GM23338 (cell line): Measurements from ENCODE around the gene XPO6. TPM values are rescaled to one million over a fixed set of nuclear protein-coding genes. Genes with fewer than 3 reads are reported as not detected.
A peak's percentile ranks its signal among the peaks of the same experiment; 100 is the strongest.

ENCODE experiments used
- ATAC-seq: fragments of 200-7000 bp; cut with Tn5 transposase; 3 replicates; pipeline ENCODE4 v1.9.1; 2020
- DNase-seq: peaks from one replicate; pipeline ENCODE4 v3.0.0-alpha.2; 2015; ENCODE audit warnings: low spot score
- H2AFZ ChIP-seq: fragments of 200-600 bp; sonication (generic); 2 replicates; pipeline ENCODE4 v1.8.0; 2016; ENCODE audit warnings: antibody characterized with exemption, mild to moderate bottlenecking, moderate library complexity
- H3F3A ChIP-seq: fragments of 200-600 bp; sonication (generic); replicated peaks from 2 replicates; pipeline ENCODE4 v1.8.0; 2017; ENCODE audit warnings: antibody characterized with exemption, mixed run types, low read depth
- H3K27ac ChIP-seq: fragments of 200-600 bp; sonication (generic); 2 replicates; pipeline ENCODE4 v1.6.1; 2016; ENCODE audit warnings: low read depth
- H3K27me3 ChIP-seq: fragments of 200-600 bp; sonication (generic); 2 replicates; pipeline ENCODE4 v1.8.0; 2016; ENCODE audit warnings: mild to moderate bottlenecking, mixed run types, moderate library complexity; ENCODE audit not compliant: insufficient read depth
- H3K36me3 ChIP-seq: fragments of 200-600 bp; sonication (generic); 2 replicates; pipeline ENCODE4 v1.8.0; 2016; ENCODE audit warnings: mild to moderate bottlenecking; ENCODE audit not compliant: insufficient read depth
- H3K4me1 ChIP-seq: fragments of 200-600 bp; sonication (generic); 2 replicates; pipeline ENCODE4 v1.8.0; 2016; ENCODE audit warnings: mild to moderate bottlenecking, moderate library complexity; ENCODE audit not compliant: insufficient read depth
- H3K4me2 ChIP-seq: fragments of 200-600 bp; sonication (generic); 2 replicates; pipeline ENCODE4 v1.7.1; 2017; ENCODE audit warnings: mixed run types
- H3K4me3 ChIP-seq: fragments of 200-600 bp; sonication (generic); 2 replicates; pipeline ENCODE4 v1.6.1; 2016; ENCODE audit warnings: mixed run types
- H3K79me2 ChIP-seq: fragments of 200-600 bp; sonication (generic); replicated peaks from 2 replicates; pipeline ENCODE4 v1.8.0; 2017; ENCODE audit warnings: mild to moderate bottlenecking; ENCODE audit not compliant: insufficient read depth
- H3K9me2 ChIP-seq: fragments of 200-600 bp; sonication (generic); 2 replicates; pipeline ENCODE4 v1.8.0; 2017; ENCODE audit not compliant: insufficient read depth
- H4K20me1 ChIP-seq: fragments of 200-600 bp; sonication (generic); replicated peaks from 2 replicates; pipeline ENCODE4 v1.8.0; 2017; ENCODE audit warnings: mild to moderate bottlenecking; ENCODE audit not compliant: insufficient read depth
- H3K27ac Mint-ChIP-seq: 2 replicates; pipeline ENCODE4 v1.8.0; 2020; ENCODE audit warnings: inconsistent platforms, mild to moderate bottlenecking, moderate library complexity, mixed read lengths
- H3K27me3 Mint-ChIP-seq: 3 replicates; pipeline ENCODE4 v1.8.0; 2022; ENCODE audit warnings: low read depth, mild to moderate bottlenecking, moderate library complexity, mixed read lengths, inconsistent platforms; ENCODE audit not compliant: insufficient read depth, poor library complexity
- H3K36me3 Mint-ChIP-seq: 3 replicates; pipeline ENCODE4 v1.8.0; 2021; ENCODE audit warnings: low read depth, mild to moderate bottlenecking, inconsistent platforms, moderate library complexity, mixed read lengths
- H3K4me1 Mint-ChIP-seq: 3 replicates; pipeline ENCODE4 v1.8.0; 2020; ENCODE audit warnings: mild to moderate bottlenecking, inconsistent platforms, mixed read lengths
- H3K4me3 Mint-ChIP-seq: 3 replicates; pipeline ENCODE4 v1.8.0; 2021; ENCODE audit warnings: moderate library complexity, mild to moderate bottlenecking, inconsistent platforms, mixed read lengths
- H3K9me3 Mint-ChIP-seq: 3 replicates; pipeline ENCODE4 v1.8.0; 2020; ENCODE audit warnings: moderate library complexity, mild to moderate bottlenecking, inconsistent platforms, mixed read lengths
- CREB1 ChIP-seq: fragments of 250-450 bp; sonication (Bioruptor Pico); IDR thresholded peaks from 2 replicates; pipeline ENCODE4 v1.5.0; 2020; ENCODE audit warnings: low read depth, mild to moderate bottlenecking, moderate library complexity
- CTCF ChIP-seq, 2 experiments: fragments of 200-600 bp in 1 of 2; sonication (generic) in 1 of 2; conservative IDR thresholded peaks; 2 replicates each; pipeline versions ENCODE4 v1.5.1 to v1.6.1; 2016 to 2017; ENCODE audit warnings: antibody characterized with exemption in 2 of 2, low read depth in 2 of 2, mild to moderate bottlenecking in 2 of 2, moderate library complexity in 1 of 2
- ETS1 ChIP-seq: IDR thresholded peaks from 2 replicates; pipeline ENCODE4 v1.6.1; 2016; ENCODE audit warnings: antibody characterized with exemption
- EZH2 ChIP-seq: fragments of 200-600 bp; sonication (generic); IDR thresholded peaks from one replicate; pipeline ENCODE4 v1.8.0; 2017; ENCODE audit warnings: antibody characterized with exemption, mild to moderate bottlenecking, low read depth; ENCODE audit not compliant: unreplicated experiment
- EZH2phosphoT487 ChIP-seq: fragments of 200-600 bp; sonication (generic); IDR thresholded peaks from one replicate; pipeline ENCODE4 v1.8.1; 2018; ENCODE audit warnings: antibody characterized with exemption; ENCODE audit not compliant: unreplicated experiment
- JUNB ChIP-seq: IDR thresholded peaks from one replicate; pipeline ENCODE4 v1.6.1; 2016; ENCODE audit warnings: antibody characterized with exemption; ENCODE audit not compliant: unreplicated experiment
- NANOG ChIP-seq: IDR thresholded peaks from 2 replicates; pipeline ENCODE4 v1.6.1; 2016; ENCODE audit warnings: antibody characterized with exemption, borderline replicate concordance
- POLR2AphosphoS5 ChIP-seq: IDR thresholded peaks from 2 replicates; pipeline ENCODE4 v1.6.1; 2016; ENCODE audit warnings: antibody characterized with exemption, low read depth
- REST ChIP-seq: IDR thresholded peaks from one replicate; pipeline ENCODE4 v1.6.1; 2018; ENCODE audit warnings: antibody characterized with exemption; ENCODE audit not compliant: unreplicated experiment
- STAT1 ChIP-seq: IDR thresholded peaks from one replicate; pipeline ENCODE4 v1.6.1; 2016; ENCODE audit warnings: antibody characterized with exemption; ENCODE audit not compliant: unreplicated experiment
- ZNF114 ChIP-seq: fragments of 250-450 bp; sonication (Bioruptor Pico); IDR thresholded peaks from 2 replicates; pipeline ENCODE4 v1.5.0; 2020; ENCODE audit warnings: mild to moderate bottlenecking, moderate library complexity
- ZNF331 ChIP-seq: fragments of 250-450 bp; sonication (Bioruptor Pico); IDR thresholded peaks from 2 replicates; pipeline ENCODE4 v1.5.0; 2020; ENCODE audit warnings: low read depth, mild to moderate bottlenecking, moderate library complexity
- ZNF462 ChIP-seq: fragments of 250-450 bp; sonication (Bioruptor Pico); IDR thresholded peaks from 2 replicates; pipeline ENCODE4 v1.5.0; 2020; ENCODE audit warnings: mild to moderate bottlenecking, moderate library complexity
- polyA plus RNA-seq: library from polyadenylated mRNA; unstranded; fragments of >200 nt; fragmentation: Nextera tagmentation; extraction: Ambion mirVana; gene quantifications from 2 replicates; pipeline ENCODE4 v1.2.1, GENCODE V29; 2016
- total RNA-seq: library from RNA; depleted of rRNA; stranded (reverse); fragments of >200 nt; shearing (Covaris generic); gene quantifications from 2 replicates; pipeline ENCODE4 v1.2.3, GENCODE V29; 2014

The XPO6 gene
- total and polyA plus RNA-seq, 2 experiments from 2014 or later: 83.9 to 178 TPM

GRCh38 chr16:28257256-28257655 lies 45.5 kb upstream of the XPO6 start (continued):
- TF ChIP-seq ZNF114 (CRISPR knock-in tag) (no peak), EZH2 (no peak), ZNF331 (no peak)

GRCh38 chr16:28255838-28256237 lies 44.1 kb upstream of the XPO6 start:
- Histone ChIP-seq H3K36me3 (no peaks in the 10 kb centered on the region; the same call in 1 of the 2 replicates), H3K79me2 (no peaks in the 10 kb centered on the region), H3K4me3 (no peak overlapping the region), H3K9me2 (no peaks in the 10 kb centered on the region), H2AFZ (peak overlapping the region; percentile 93), H3K4me1 (peaks cover 39% of the 10 kb centered on the region), H3F3A (no peaks in the 10 kb centered on the region), H3K4me2 (no peak overlapping the region), H4K20me1 (no peaks in the 10 kb centered on the region; the same call in 1 of the 2 replicates), H3K27ac (no peak overlapping the region), H3K27me3 (no peaks in the 10 kb centered on the region)
- peak; percentile 12 for ATAC-seq
- H3K36me3 Mint-ChIP-seq: no peaks in the 10 kb centered on the region
- DNase-seq: no peak
- no peaks in the 10 kb centered on the region; the same call in 2 of the 3 replicates for H3K9me3 Mint-ChIP-seq
- peaks cover 56% of the 10 kb centered on the region for H3K4me1 Mint-ChIP-seq
- peaks cover 15% of the 10 kb centered on the region for H3K27me3 Mint-ChIP-seq
- H3K27ac Mint-ChIP-seq: no peak overlapping the region
- no peak for TF ChIP-seq JUNB
- no peak for TF ChIP-seq CREB1 (CRISPR knock-in tag)
- no peak for TF ChIP-seq CTCF (conservative IDR thresholded peaks at IDR 0.05; ENCODE audit: low read depth in 2 of 2)
- no peak for TF ChIP-seq ZNF331
- no peak for TF ChIP-seq STAT1
- no peak for TF ChIP-seq NANOG
- no peak for TF ChIP-seq ZNF114 (CRISPR knock-in tag)
- no peak for TF ChIP-seq REST
- no peak for TF ChIP-seq POLR2AphosphoS5
- no peak for TF ChIP-seq EZH2
- no peak for TF ChIP-seq ZNF462
- no peak for TF ChIP-seq ETS1
- TF ChIP-seq EZH2phosphoT487: no peak
- no peak overlapping the region for H3K4me3 Mint-ChIP-seq
